Thyroid gland (tissue), 4 donors: ENCODE measurements around the gene ABCC11.

Experiments used
- CTCF ChIP-seq, 6 experiments: fragments of 200-600 bp in 3 of 6; fragments of 450-650 bp in 3 of 6; sonication (generic) in 3 of 6; IDR thresholded peaks; one replicate each; pipeline ENCODE4 v1.5.1; 2016 to 2019; ENCODE audit warnings: antibody characterized with exemption in 6 of 6, mild to moderate bottlenecking in 2 of 6, inconsistent platforms in 1 of 6, moderate library complexity in 1 of 6
- POLR2A ChIP-seq, 2 donors: fragments of 450-650 bp; IDR thresholded peaks; one replicate each; pipeline ENCODE4 v1.6.1; 2017; ENCODE audit warnings: antibody characterized with exemption in 2 of 2, mild to moderate bottlenecking in 2 of 2, moderate library complexity in 1 of 2

GRCh38 chr16:48150707-48151106 lies 96.6 kb downstream of the ABCC11 start:
- TF ChIP-seq CTCF (IDR thresholded peaks at IDR 0.05) (no peak), POLR2A (IDR thresholded peaks at IDR 0.05) (no peak)
